ENCODE measurements around the gene AQP3.
"Not testable (repeated sequence)": the region's sequence is repeated elsewhere in the genome, so short reads cannot be mapped to it uniquely, and the experiment has no call there.

The AQP3 gene

DNA sequence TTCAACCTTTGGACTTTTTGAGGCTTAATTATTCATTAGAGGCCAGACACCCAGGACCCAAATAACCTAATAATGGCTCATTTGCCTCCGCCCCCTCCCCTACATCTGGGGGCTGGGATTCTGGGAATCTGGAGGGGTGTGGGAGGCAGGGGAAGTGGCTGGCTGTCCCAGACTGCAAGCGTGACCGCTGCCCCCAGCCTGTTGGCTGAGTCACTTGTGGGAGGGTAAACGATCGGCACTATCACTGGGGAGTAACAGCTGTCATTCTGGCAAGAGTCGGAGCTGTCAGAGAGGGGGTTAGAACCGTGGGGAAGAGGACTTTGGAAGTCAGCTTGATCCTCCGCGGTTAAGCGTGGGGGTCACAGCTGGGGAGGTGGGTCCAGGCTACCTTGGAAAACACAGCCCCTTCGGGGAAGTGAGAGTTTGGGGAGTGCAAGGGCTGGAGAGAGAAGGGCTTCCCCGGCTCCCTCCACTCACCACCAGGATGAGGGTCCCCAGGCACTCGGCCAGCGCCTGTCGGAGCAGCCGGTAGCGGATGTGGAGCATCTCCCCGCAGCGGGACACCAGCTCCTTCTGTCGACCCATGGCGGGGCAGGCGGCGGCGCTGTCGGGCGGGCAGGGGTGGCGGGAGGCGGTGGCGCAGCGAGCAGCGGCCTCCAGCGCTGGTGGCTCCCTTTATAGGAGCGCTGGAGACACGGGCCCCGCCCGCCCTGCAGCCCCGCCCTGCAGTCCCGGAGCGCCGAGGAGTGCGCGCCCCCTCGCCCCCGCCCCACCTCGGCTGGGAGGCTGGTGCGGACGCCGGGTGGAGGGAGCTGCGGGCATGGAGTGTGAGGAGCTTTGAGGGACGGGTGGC lies at the start of gene AQP3:
Gene AQP3 (minus strand): TSS at position 648 of the 853 bp plus-strand sequence. CDS start 63 bp downstream, at position 585.
- peak in 29 of 58 donors; percentile 3 to 54 (median 21) for DNase-seq

GRCh38 chr9:33493819-33494218 lies 46.4 kb upstream of the AQP3 start:
- DNase-seq = not testable (repeated sequence)

DNA sequence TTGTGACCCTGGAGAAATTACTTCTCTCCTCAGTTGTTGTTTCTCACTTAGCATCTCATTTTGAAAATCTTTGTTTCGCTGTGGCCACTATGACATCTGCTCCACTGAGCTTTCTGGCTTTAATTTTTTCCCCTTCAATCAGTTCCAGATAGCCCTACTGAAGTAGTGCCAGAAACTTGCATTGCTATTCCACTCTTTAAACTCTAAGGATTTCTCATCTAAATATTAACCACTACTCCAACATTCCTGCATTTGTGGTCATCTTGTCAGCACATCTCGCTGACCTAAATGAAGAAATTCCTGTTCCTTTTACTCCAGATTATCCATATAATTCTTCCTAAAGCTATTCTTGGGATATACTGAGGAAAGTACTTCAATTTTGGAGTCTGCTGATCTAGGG lies 41.7 kb upstream of the AQP3 start:
- no peak for DNase-seq

- not testable (repeated sequence) for DNase-seq
Observed at GRCh38 chr9:33485312-33485711, 37.9 kb upstream of the AQP3 start.

- no peak for DNase-seq
Observed at GRCh38 chr9:33480976-33481375, 33.6 kb upstream of the AQP3 start.

DNA sequence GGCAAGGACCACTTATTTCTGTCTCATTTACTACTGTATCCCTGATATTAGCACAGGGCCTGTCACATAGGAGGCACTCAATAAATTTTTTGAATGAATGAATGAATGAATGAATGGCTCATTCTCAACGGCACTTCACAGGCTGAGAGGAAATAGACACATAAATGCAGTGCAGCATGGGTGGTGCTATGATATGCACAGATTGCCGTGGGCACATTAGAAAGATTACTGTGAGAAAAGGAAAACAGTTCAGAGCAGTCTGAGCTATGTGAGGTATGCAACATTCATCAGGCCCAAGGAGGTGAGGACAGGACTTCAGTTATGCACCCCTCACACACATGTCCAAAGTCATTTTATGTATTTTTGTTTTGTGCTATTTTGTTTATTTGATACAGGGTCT lies 32.7 kb upstream of the AQP3 start:
- DNase-seq = no peak

GRCh38 chr9:33476503-33476902 lies 29.1 kb upstream of the AQP3 start:
- no peak for DNase-seq

GRCh38 chr9:33475357-33475756 lies 28.0 kb upstream of the AQP3 start:
- DNase-seq = no peak

- DNase-seq = peak; percentile 75 to 99 (median 96)
Observed at GRCh38 chr9:33473643-33474352, 26.4 kb upstream of the AQP3 start, which contains the start of gene NOL6. Gene NOL6, minus strand, starts transcription at chr9:33473924. Its CDS starts 82 bp downstream, at chr9:33473842.

- DNase-seq = no peak
Observed at GRCh38 chr9:33472881-33473615, 25.7 kb upstream of the AQP3 start.

GRCh38 chr9:33472171-33472880 lies 24.9 kb upstream of the AQP3 start:
- no peak for DNase-seq

- no peak for DNase-seq
Observed at GRCh38 chr9:33471361-33471760, 24.0 kb upstream of the AQP3 start.

GRCh38 chr9:33469891-33470290 lies 22.5 kb upstream of the AQP3 start:
- DNase-seq = no peak

- DNase-seq = no peak
Observed at GRCh38 chr9:33468797-33469621, 21.6 kb upstream of the AQP3 start.

DNA sequence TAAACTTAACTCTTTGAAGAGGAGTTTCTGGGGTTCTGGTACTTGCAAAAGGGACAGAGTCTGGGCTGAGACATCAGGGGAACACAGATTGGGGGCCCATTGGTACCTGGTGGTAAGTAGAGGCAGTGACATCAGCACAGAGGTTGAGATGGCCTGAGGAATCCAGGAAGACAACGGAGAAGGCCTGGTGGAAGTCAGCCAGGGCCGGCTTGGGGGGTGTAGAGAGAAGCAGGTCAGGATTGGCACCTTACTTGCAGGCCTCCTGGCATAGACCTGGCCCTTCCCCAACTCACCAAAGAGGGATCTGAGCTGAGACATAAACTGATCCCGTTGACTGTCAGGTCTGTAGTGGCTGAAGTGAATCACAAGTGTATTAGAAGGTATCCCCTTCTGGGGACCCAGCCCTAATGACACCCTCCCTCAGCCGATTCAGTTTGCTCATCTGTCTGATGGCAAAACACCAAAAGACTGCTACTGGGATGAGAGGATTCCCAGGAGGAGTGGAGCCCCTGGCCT lies 20.9 kb upstream of the AQP3 start:
- DNase-seq = no peak

DNA sequence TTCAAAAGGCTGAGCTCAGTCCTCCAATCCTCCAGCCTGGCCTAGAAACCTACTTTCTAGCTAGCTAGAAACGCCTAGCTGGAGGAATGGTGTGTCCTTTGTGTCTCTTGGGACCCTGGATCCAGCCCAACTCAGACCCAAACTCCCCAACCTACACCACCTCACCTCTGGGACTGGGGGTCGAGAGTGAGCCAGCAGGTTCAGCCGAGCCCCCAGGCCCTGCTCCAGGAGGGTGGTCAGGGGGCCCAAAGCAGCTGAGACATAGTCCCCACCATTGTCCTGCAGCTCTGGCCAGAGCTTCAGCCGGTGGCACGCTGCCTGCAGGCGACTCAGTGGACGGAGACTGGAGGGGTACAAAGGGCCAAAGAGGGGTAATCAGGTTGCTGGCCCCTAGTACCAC lies 20.1 kb upstream of the AQP3 start:
- peak in 4 of 58 donors; percentile 4 to 24 (median 15) for DNase-seq

GRCh38 chr9:33466565-33467495 lies 19.4 kb upstream of the AQP3 start:
- peak in 32 of 58 donors; percentile 2 to 57 (median 18) for DNase-seq

Data from anterior cingulate cortex (tissue), 58 donors.